Neural crest cell (in vitro differentiated cells): Measurements from ENCODE around the gene CPNE8. TPM values are rescaled to one million over a fixed set of nuclear protein-coding genes. Genes with fewer than 3 reads are reported as not detected.

Source experiments
- DNase-seq: peaks from one replicate; pipeline ENCODE4 v3.0.0; 2021; ENCODE audit warnings: low read depth, mixed read lengths, low spot score
- H3K27ac Mint-ChIP-seq: one replicate; pipeline ENCODE4 v1.8.0; 2021; ENCODE audit warnings: mild to moderate bottlenecking, mixed read lengths; ENCODE audit not compliant: unreplicated experiment
- H3K27me3 Mint-ChIP-seq: 2 replicates; pipeline ENCODE4 v1.8.0; 2021; ENCODE audit warnings: low read depth, mild to moderate bottlenecking, mixed read lengths
- H3K36me3 Mint-ChIP-seq: 2 replicates; pipeline ENCODE4 v1.8.0; 2021; ENCODE audit warnings: low read depth, mild to moderate bottlenecking, mixed read lengths
- H3K4me1 Mint-ChIP-seq: 2 replicates; pipeline ENCODE4 v1.8.0; 2021; ENCODE audit warnings: mixed read lengths
- H3K4me3 Mint-ChIP-seq: one replicate; pipeline ENCODE4 v1.8.0; 2021; ENCODE audit warnings: mild to moderate bottlenecking, mixed read lengths
- H3K9me3 Mint-ChIP-seq: 2 replicates; pipeline ENCODE4 v1.8.0; 2021; ENCODE audit warnings: mixed read lengths
- CTCF ChIP-seq: fragments of 200-600 bp; sonication (generic); conservative IDR thresholded peaks from 2 replicates; pipeline ENCODE4 v1.5.0; 2021; ENCODE audit warnings: antibody characterized with exemption, mild to moderate bottlenecking
- total RNA-seq: library from RNA; stranded (reverse); gene quantifications from 2 replicates; pipeline ENCODE4 v1.2.1, GENCODE V29; 2021

CPNE8 gene
- total RNA-seq, 1 donor from 2014 or later = 7.0 TPM

- Mint-ChIP-seq H3K36me3 (peaks cover 7% of the 10 kb centered on the region), H3K4me1 (no peaks in the 10 kb centered on the region)
- DNase-seq = no peak
Observed at GRCh38 chr12:38886931-38887330, 18.5 kb downstream of the CPNE8 start.

GRCh38 chr12:38886064-38886463 lies 19.3 kb downstream of the CPNE8 start:
- no peaks in the 10 kb centered on the region for H3K4me1 Mint-ChIP-seq
- H3K27me3 Mint-ChIP-seq = no peaks in the 10 kb centered on the region
- DNase-seq = no peak
- no peak overlapping the region for H3K4me3 Mint-ChIP-seq
- no peak for TF ChIP-seq CTCF
- H3K27ac Mint-ChIP-seq = no peak overlapping the region
- peaks cover 4% of the 10 kb centered on the region for H3K36me3 Mint-ChIP-seq
- peaks cover 5% of the 10 kb centered on the region for H3K9me3 Mint-ChIP-seq

More at GRCh38 chr12:38886931-38887330, 18.5 kb downstream of the CPNE8 start:
- no peak overlapping the region for H3K27ac Mint-ChIP-seq
- TF ChIP-seq CTCF = no peak
- peaks cover 7% of the 10 kb centered on the region for H3K9me3 Mint-ChIP-seq
- no peaks in the 10 kb centered on the region for H3K27me3 Mint-ChIP-seq
- no peak overlapping the region for H3K4me3 Mint-ChIP-seq

- no peaks in the 10 kb centered on the region for H3K4me1 Mint-ChIP-seq
- TF ChIP-seq CTCF = no peak
- H3K36me3 Mint-ChIP-seq = peaks cover 4% of the 10 kb centered on the region
- peaks cover 5% of the 10 kb centered on the region for H3K9me3 Mint-ChIP-seq
- no peak overlapping the region for H3K27ac Mint-ChIP-seq
- DNase-seq = no peak
- no peak overlapping the region for H3K4me3 Mint-ChIP-seq
- H3K27me3 Mint-ChIP-seq = no peaks in the 10 kb centered on the region
Observed at GRCh38 chr12:38884666-38885065, 20.7 kb downstream of the CPNE8 start.

GRCh38 chr12:38883629-38884134 lies 21.7 kb downstream of the CPNE8 start:
- Mint-ChIP-seq H3K4me3 (no peak overlapping the region), H3K27me3 (no peaks in the 10 kb centered on the region), H3K9me3 (peaks cover 3% of the 10 kb centered on the region), H3K36me3 (peaks cover 4% of the 10 kb centered on the region), H3K4me1 (no peaks in the 10 kb centered on the region), H3K27ac (no peak overlapping the region)
- DNase-seq = no peak
- TF ChIP-seq CTCF = no peak

GRCh38 chr12:38880288-38880687 lies 25.1 kb downstream of the CPNE8 start:
- no peak overlapping the region for H3K27ac Mint-ChIP-seq
- no peaks in the 10 kb centered on the region for H3K4me1 Mint-ChIP-seq
- H3K4me3 Mint-ChIP-seq = no peak overlapping the region
- no peak for TF ChIP-seq CTCF
- no peak for DNase-seq
- H3K27me3 Mint-ChIP-seq = no peaks in the 10 kb centered on the region
- H3K36me3 Mint-ChIP-seq = peaks cover 4% of the 10 kb centered on the region
- H3K9me3 Mint-ChIP-seq = peaks cover 3% of the 10 kb centered on the region
